K562 (cell line): ENCODE measurements around the gene SLC39A11. TPM values are rescaled to one million over a fixed set of nuclear protein-coding genes. Genes with fewer than 3 reads are reported as not detected.

ENCODE experiments used
- ELF4 ChIP-seq: fragments of 450-650 bp; formaldehyde crosslinking; IDR thresholded peaks from 2 replicates; pipeline ENCODE4 v1.4.0; 2022; ENCODE audit warnings: missing genetic modification characterization
- FOXA1 ChIP-seq: fragments of 450-650 bp; IDR thresholded peaks from 2 replicates; pipeline ENCODE4 v1.6.1; 2016; ENCODE audit warnings: mild to moderate bottlenecking, borderline replicate concordance
- HCFC1 ChIP-seq: IDR thresholded peaks from 2 replicates; pipeline ENCODE4 v1.6.1; 2012; ENCODE audit warnings: low read depth, low read length, improper control_type of control experiment
- HIVEP1 ChIP-seq: fragments of 250-450 bp; sonication (Bioruptor Pico); IDR thresholded peaks from 2 replicates; pipeline ENCODE4 v1.4.0; 2020; ENCODE audit warnings: mild to moderate bottlenecking
- LCOR ChIP-seq: sonication (generic); formaldehyde crosslinking; IDR thresholded peaks from 2 replicates; pipeline ENCODE4 v1.8.0; 2022; ENCODE audit warnings: mild to moderate bottlenecking, missing genetic modification reagents
- MAZ ChIP-seq, 2 experiments: fragments of 450-650 bp in 1 of 2; sonication (generic) in 1 of 2; formaldehyde crosslinking; IDR thresholded peaks in 1 of 2; conservative IDR thresholded peaks in 1 of 2; 2 replicates each; pipeline versions ENCODE4 v1.4.0 to v1.5.0; 2020; ENCODE audit warnings: mild to moderate bottlenecking in 1 of 2, missing genetic modification reagents in 1 of 2
- MTA1 ChIP-seq: fragments of 450-650 bp; IDR thresholded peaks from 2 replicates; pipeline ENCODE4 v1.6.1; 2017; ENCODE audit warnings: borderline replicate concordance
- MXI1 ChIP-seq: IDR thresholded peaks from 2 replicates; pipeline ENCODE4 v1.6.1; 2011; ENCODE audit warnings: low read depth, mild to moderate bottlenecking, improper control_type of control experiment, low read length
- POLR2H ChIP-seq: IDR thresholded peaks from 2 replicates; pipeline ENCODE4 v1.6.1; 2016; ENCODE audit warnings: missing genetic modification characterization, low read depth, mild to moderate bottlenecking, control low read depth, missing compliant biosample characterization, moderate library complexity
- RBM17 ChIP-seq: fragments of 200-400 bp; formaldehyde crosslinking; IDR thresholded peaks from 2 replicates; pipeline ENCODE4 v1.6.1; 2017; ENCODE audit warnings: low read depth, mild to moderate bottlenecking, low read length, borderline replicate concordance
- RHOXF2B ChIP-seq: fragments of 250-450 bp; sonication (Bioruptor Pico); conservative IDR thresholded peaks from 2 replicates; pipeline ENCODE4 v1.5.1; 2021
- SREBF1 ChIP-seq: fragments of 150-350 bp; IDR thresholded peaks from 2 replicates; pipeline ENCODE4 v1.6.1; 2014; ENCODE audit warnings: antibody characterized with exemption, low read depth, low read length, borderline replicate concordance
- ZNF79 ChIP-seq: fragments of 250-450 bp; sonication (Bioruptor Pico); IDR thresholded peaks from 2 replicates; pipeline ENCODE4 v1.4.0; 2020; ENCODE audit warnings: low read depth, mild to moderate bottlenecking, moderate library complexity
- polyA plus RNA-seq, 8 experiments: library from polyadenylated mRNA; depleted of rRNA in 4 of 8; stranded (reverse) in 5 of 8; unstranded in 3 of 8; fragments of >200 nt; fragmentation: Nextera tagmentation in 2 of 8; fragmentation: Illumina TruSeq in 1 of 8; extraction: Ambion mirVana in 2 of 8; extraction: Trizol in 1 of 8; gene quantifications; 2 replicates each; pipeline versions ENCODE4 v1.2.1 to v1.2.3, GENCODE V29; 2011 to 2014; ENCODE audit warnings: inconsistent platforms in 1 of 8, missing spikeins in 1 of 8
- total RNA-seq, 7 experiments: library from RNA; depleted of rRNA in 6 of 7; stranded (reverse); fragments of >200 nt in 6 of 7; fragmentation: Illumina TruSeq in 2 of 7; extraction: Trizol in 2 of 7; gene quantifications; 2 replicates each; pipeline versions ENCODE4 v1.2.1 to v1.2.3, GENCODE V29; 2011 to 2021; ENCODE audit warnings: low replicate concordance in 1 of 7
- TF ChIP-seq, protein P1 (sequence below): fragments of 250-450 bp; sonication (Bioruptor Pico); IDR thresholded peaks from 2 replicates; pipeline ENCODE4 v1.4.0; 2020

SLC39A11 gene
- total and polyA plus RNA-seq, 9 of the 15 experiments (the other 6 are each of a cell fraction or from before 2014, with no cell fraction given) = 10.5 to 26.4 (median 13.4) TPM

DNA sequence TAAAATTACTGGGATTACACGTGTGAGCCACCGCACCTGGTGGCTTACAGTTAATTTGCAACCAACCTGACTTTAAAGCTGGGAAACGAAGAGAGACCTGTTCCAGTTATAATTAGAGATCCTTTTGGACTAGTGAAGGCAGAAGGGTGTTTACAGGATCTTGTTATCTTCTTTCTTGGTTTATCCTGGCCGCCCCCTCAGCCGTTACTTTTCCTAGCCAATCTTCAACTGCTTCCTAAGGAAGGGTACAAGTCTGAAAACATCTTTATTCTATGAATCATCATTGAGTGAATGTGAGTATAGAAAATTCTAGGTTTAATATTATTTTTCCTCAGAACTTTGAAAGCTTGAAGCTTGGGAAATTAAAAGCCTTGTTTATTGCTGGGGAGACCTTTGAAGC is 286.5 kb downstream of the SLC39A11 start (continued):
- TF ChIP-seq MAZ (CRISPR knock-in tag; conservative IDR thresholded peaks at IDR 0.05 in 1 of 2, IDR thresholded peaks at IDR 0.05 in 1 of 2) = no peak
- no peak for TF ChIP-seq ZNF79
- TF ChIP-seq POLR2H (tag) = no peak
- TF ChIP-seq LCOR = no peak
- TF ChIP-seq, protein P1, sequence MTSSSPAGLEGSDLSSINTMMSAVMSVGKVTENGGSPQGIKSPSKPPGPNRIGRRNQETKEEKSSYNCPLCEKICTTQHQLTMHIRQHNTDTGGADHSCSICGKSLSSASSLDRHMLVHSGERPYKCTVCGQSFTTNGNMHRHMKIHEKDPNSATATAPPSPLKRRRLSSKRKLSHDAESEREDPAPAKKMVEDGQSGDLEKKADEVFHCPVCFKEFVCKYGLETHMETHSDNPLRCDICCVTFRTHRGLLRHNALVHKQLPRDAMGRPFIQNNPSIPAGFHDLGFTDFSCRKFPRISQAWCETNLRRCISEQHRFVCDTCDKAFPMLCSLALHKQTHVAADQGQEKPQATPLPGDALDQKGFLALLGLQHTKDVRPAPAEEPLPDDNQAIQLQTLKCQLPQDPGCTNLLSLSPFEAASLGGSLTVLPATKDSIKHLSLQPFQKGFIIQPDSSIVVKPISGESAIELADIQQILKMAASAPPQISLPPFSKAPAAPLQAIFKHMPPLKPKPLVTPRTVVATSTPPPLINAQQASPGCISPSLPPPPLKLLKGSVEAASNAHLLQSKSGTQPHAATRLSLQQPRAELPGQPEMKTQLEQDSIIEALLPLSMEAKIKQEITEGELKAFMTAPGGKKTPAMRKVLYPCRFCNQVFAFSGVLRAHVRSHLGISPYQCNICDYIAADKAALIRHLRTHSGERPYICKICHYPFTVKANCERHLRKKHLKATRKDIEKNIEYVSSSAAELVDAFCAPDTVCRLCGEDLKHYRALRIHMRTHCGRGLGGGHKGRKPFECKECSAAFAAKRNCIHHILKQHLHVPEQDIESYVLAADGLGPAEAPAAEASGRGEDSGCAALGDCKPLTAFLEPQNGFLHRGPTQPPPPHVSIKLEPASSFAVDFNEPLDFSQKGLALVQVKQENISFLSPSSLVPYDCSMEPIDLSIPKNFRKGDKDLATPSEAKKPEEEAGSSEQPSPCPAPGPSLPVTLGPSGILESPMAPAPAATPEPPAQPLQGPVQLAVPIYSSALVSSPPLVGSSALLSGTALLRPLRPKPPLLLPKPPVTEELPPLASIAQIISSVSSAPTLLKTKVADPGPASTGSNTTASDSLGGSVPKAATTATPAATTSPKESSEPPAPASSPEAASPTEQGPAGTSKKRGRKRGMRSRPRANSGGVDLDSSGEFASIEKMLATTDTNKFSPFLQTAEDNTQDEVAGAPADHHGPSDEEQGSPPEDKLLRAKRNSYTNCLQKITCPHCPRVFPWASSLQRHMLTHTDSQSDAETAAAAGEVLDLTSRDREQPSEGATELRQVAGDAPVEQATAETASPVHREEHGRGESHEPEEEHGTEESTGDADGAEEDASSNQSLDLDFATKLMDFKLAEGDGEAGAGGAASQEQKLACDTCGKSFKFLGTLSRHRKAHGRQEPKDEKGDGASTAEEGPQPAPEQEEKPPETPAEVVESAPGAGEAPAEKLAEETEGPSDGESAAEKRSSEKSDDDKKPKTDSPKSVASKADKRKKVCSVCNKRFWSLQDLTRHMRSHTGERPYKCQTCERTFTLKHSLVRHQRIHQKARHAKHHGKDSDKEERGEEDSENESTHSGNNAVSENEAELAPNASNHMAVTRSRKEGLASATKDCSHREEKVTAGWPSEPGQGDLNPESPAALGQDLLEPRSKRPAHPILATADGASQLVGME = no peak
- TF ChIP-seq SREBF1 = no peak
- TF ChIP-seq FOXA1 = no peak
- no peak for TF ChIP-seq ELF4
- TF ChIP-seq RBM17 = no peak
- TF ChIP-seq RHOXF2B (CRISPR knock-in tag) = no peak
- no peak for TF ChIP-seq MXI1
- no peak for TF ChIP-seq HIVEP1 (CRISPR knock-in tag)
- no peak for TF ChIP-seq MTA1
- no peak for TF ChIP-seq HCFC1
